GM21367 (cell line): ENCODE results near the gene C15orf39.
"Not testable (repeated sequence)": the region's sequence is repeated elsewhere in the genome, so short reads cannot be mapped to it uniquely, and the experiment has no call there.

Source experiments
- ATAC-seq: cut with Tn5 transposase; IDR thresholded peaks from one replicate; pipeline ENCODE4 v1.9.1; 2021; ENCODE audit not compliant: unreplicated experiment

Gene C15orf39

GRCh38 chr15:75209289-75209676, 7.6 kb downstream of the C15orf39 start:
- ATAC-seq: no peak

GRCh38 chr15:75210811-75211230, 9.1 kb downstream of the C15orf39 start:
- no peak for ATAC-seq

GRCh38 chr15:75211436-75212199, 9.9 kb downstream of the C15orf39 start:
- ATAC-seq: no peak

DNA sequence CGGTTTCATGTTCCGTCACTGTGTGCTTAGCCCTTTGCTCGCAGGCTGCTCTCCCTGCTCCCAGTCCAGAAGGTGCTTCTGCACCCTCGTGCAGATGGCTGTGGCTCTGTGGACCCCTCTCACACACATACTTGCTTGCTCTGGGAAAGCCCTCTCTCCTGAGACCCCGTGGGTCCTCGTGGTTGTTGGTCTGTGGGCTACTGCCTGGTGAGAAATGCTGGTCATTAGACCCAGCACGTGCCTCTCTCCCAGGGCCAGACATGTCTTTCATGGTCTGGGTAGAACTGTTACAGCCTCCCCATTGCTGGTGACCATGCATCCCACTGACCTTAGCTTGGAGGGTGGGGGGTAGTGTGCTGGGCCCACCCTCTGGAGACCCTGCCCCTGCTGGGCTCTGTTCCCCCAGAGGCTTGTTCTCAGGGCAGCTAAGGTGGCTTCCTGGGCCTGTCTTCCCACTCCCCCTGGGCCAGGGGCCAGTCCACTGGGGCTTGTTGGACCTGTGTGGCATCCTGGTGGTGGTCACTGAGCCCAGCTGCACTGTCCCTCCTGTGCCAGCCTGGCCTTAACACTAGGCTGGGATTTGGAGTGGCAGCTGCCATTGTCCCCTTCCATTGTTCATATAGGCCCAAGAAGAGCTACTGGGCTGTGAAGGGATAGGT, 10.6 kb downstream of the C15orf39 start:
- no peak for ATAC-seq

- no peak for ATAC-seq
These were observed 11.6 kb downstream of the C15orf39 start for GRCh38 chr15:75213212-75213767.

- no peak for ATAC-seq
These were observed 12.1 kb downstream of the C15orf39 start for GRCh38 chr15:75213768-75214221.

GRCh38 chr15:75214293-75215096, 12.8 kb downstream of the C15orf39 start:
- ATAC-seq: no peak

DNA sequence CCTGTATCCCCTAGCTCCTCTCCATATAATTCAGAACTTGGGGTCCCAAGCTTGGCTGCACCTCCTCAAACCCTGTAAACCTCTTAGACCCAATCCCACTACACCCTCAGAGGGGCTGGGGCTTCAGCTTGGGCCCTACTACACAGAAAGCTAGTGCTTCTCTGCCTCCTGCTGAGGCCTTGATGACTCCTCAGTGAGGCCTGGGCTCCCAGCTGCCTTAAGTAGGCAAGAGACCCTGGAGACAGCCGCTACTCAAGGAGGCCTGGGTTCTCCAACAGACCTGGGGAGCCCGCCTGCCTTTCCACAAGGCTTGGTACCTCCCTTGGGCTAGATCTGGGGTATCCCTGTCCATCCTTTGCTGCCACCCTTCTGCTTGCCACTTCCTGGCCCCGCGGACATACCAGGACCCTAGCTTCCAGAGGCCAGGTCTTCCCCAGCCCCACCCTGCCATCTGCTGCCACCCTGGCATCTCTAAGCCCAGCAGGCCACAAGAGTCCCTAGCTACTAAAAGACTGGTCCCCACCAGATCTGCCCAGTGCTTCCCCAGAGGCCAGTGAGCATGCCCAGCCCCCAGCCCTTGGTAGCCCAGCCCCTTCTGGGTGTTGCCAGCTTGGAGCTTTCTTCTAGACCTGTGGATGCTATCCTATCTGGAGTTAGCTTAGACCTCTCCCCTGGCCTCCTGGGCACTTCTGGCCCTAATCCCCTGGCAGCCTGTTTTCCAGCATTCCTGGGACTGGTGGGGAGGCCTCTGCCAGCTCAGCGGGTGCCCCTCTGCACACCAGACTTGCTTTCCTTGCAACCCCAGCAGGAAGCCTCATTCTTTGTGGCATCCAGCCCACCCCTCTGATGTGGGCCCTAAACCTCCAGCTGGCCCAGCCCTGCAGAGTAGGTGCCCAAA, 13.7 kb downstream of the C15orf39 start:
- ATAC-seq: no peak

DNA sequence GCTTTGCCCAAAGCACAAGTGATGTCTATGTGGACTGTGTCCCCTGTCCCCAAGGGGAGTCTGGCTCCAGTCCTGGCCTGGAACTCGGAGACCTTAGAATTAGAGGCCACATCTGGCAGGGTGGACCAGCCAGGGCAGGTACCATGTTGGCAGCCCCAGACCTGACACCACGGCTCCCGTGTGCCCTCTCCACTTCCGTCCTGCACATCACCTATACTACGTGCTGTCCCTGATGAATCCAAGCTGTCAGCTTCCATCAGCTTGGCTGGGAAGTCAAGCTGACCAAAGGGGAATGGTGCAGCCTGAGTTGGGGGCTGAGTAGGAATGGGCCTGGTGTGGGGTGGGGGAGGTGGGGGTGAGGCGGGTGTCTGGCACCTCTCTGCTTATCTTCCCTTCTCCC, 15.3 kb downstream of the C15orf39 start:
- ATAC-seq: no peak

DNA sequence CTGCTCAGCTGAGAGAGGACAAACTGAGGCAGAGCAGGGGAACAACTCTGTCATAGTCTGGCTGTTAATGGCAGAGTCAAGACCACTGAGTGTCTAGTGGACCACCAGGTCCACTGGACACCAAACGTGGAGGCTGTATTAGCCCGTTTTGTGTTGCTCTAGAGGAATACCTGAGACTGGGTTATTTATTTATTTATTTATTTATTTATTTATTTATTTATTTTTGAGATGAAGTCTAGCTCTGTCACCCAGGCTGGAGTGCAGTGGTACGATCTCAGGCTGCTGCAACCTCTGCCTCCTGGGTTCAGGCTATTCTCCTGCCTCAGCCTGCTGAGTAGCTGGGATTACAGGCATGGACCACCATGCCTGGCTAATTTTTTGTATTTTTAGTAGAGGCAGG, 15.9 kb downstream of the C15orf39 start:
- not testable (repeated sequence) for ATAC-seq

GRCh38 chr15:75219507-75219929, 17.8 kb downstream of the C15orf39 start:
- not testable (repeated sequence) for ATAC-seq

- no peak for ATAC-seq
These were observed 22.0 kb downstream of the C15orf39 start for GRCh38 chr15:75223688-75224087.

DNA sequence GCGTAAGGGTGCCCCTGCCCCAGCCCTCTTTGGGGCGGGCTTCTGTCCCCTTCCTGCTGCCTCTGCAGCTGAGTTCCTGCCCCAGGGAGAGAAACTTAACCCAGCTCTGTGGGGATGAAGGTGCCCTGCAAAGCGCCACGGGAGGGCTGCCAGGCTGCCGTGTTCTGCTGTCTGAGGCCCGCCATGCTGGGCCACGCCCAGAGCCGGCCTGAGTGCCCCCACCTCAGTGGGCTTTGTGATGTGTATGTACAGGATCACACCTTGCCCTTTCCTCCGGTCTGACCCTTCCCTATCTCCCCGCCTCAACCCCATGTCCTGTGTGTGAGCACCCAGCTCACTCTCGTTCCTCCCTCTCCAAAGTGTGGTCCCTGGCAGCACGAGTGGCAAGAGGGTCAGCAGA, 22.6 kb downstream of the C15orf39 start:
- ATAC-seq: no peak

GRCh38 chr15:75225102-75225836, 23.6 kb downstream of the C15orf39 start:
- not testable (repeated sequence) for ATAC-seq

DNA sequence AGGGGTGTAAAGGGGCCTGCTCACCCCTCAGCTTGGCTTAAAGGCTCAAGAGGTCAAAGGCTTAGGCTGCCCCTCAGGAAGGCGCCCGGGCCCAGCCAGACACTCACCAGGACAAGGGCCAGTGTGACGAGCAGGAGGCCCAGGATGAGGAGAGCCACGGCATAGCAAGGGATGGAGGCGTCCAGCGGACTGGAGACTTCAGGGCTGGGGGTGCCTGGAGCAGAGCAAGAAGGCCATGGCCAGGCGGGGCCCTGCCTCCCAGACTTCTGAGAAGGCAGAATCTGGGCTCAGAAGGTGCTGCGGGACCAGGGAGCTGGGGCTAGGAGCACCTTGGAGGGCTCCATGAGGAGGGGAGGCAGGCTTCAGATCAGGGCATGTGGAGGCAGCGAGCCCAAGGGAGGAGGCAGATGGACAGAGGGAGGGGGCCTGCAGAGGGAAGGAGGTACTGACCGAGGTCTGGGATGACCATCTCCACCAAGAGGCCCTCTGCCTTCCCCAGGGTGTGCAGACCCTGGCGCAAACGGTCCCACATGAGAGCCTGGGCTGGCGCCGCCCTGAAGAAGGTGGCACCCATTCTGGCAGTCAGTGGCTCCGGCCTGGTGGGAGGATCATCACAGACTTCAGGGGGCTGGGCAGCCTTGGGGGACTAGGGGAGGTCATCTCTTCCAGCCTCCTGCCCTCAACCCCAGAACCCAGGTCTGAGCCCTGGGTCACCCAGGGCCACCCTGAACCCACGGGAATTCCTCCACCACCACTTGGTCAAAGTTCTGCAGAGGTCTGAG, 24.5 kb downstream of the C15orf39 start:
- ATAC-seq: no peak

- ATAC-seq: not testable (repeated sequence)
These were observed 25.4 kb downstream of the C15orf39 start for GRCh38 chr15:75227112-75227511.

DNA sequence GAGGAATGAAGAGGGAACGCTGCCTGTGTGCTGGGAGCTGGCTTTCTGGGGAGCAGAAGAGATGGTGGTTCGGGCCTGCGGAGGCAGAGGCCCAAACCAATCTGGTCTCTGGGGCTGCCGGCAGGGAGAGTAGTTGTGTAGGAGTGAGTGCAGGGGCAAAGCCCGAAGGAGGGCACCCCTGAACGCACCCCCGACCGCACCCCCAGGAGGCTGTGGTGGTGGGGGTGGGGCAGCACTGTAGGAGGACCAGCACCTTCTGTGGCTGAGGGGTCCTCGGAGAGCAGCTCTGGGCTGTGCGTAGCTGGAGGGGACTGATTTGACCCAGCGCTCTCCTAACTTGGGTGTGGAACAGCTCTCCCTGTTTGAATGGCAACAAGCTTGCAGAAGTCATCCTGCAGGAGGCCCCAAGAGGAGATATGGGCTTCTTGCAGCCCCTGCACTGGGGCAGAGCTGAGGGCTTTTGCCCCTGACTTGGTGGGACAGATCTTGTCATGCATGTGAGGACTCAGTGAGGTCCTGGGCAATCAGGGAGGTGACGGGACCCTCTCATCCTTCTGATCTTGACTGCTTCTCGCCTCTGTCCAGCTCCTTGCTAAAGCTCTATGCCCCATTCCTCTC, 26.1 kb downstream of the C15orf39 start:
- no peak for ATAC-seq

DNA sequence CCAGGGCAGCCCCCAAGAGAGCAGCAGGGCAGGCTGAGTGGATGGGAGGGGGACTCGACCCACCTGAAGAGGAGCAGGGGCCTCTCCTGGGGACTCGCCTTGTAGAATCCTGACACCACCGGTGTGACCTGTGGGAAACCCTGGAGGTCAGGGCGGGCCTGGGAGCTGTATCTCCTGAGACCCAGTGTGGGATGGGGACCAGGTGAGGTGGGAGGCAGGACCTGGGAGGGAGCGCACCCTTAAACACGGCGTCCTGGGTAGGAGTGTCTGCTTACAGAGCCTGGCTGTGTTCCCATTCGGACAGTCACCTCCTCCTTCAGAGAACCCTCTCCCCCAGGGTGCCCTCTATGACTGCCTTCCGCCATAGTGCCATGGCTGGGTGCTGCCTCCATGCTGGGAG, 27.1 kb downstream of the C15orf39 start:
- no peak for ATAC-seq
